Gastrocnemius medialis (tissue), 4 donors: Measurements from ENCODE around the gene WDR26.

ENCODE experiments used
- POLR2A ChIP-seq, 2 donors: fragments of 450-650 bp; IDR thresholded peaks; one replicate each; pipeline ENCODE4 v1.6.1; 2017; ENCODE audit warnings: antibody characterized with exemption in 2 of 2, mild to moderate bottlenecking in 2 of 2, moderate library complexity in 2 of 2
- TF ChIP-seq, protein P1 (sequence below), 5 experiments: fragments of 450-650 bp in 3 of 5; fragments of 200-600 bp in 2 of 5; sonication (generic) in 2 of 5; IDR thresholded peaks in 4 of 5; conservative IDR thresholded peaks in 1 of 5; 1 replicate in 4 of 5; 2 replicates in 1 of 5; pipeline ENCODE4 v1.5.1; 2016 to 2019; ENCODE audit warnings: antibody characterized with exemption in 5 of 5, mild to moderate bottlenecking in 3 of 5, moderate library complexity in 3 of 5

DNA sequence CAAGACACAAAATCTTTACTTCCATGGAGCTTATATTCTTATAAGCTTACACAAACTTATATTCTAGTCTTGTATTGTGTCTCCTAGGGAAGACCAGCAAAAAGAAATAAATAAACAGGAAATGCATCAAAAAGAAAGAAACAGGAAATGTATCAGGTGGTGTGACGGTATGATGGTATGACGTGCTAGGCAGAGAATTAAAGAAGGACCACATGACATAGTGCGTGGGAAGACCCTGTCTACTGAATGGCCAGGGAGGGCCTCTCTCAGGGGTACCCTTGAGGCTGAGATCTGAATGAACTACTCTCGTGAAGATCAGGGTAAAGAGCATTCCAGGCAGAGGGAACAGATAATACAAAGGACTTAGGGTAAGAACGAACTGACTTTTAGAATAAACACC is 15.6 kb upstream of the WDR26 start:
- TF ChIP-seq, protein P1, sequence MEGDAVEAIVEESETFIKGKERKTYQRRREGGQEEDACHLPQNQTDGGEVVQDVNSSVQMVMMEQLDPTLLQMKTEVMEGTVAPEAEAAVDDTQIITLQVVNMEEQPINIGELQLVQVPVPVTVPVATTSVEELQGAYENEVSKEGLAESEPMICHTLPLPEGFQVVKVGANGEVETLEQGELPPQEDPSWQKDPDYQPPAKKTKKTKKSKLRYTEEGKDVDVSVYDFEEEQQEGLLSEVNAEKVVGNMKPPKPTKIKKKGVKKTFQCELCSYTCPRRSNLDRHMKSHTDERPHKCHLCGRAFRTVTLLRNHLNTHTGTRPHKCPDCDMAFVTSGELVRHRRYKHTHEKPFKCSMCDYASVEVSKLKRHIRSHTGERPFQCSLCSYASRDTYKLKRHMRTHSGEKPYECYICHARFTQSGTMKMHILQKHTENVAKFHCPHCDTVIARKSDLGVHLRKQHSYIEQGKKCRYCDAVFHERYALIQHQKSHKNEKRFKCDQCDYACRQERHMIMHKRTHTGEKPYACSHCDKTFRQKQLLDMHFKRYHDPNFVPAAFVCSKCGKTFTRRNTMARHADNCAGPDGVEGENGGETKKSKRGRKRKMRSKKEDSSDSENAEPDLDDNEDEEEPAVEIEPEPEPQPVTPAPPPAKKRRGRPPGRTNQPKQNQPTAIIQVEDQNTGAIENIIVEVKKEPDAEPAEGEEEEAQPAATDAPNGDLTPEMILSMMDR (IDR thresholded peaks at IDR 0.05 in 4 of 5, conservative IDR thresholded peaks at IDR 0.05 in 1 of 5) = no peak
- no peak for TF ChIP-seq POLR2A (IDR thresholded peaks at IDR 0.05)
